Measurements from ENCODE around the gene RBCK1. TPM values are rescaled to one million over a fixed set of nuclear protein-coding genes. Genes with fewer than 3 reads are reported as not detected.
A peak's percentile ranks its signal among the peaks of the same experiment; 100 is the strongest.

RBCK1 gene
- total RNA-seq (10 to 100 TPM; 42.1 to 52.4 (median 45.9) TPM), polyA plus RNA-seq (48.0 TPM)
- long read RNA-seq, donor 1, transcript RBCK1-213 (3 exons, 1,200 nt): minor isoform, 5 of 107 reads
- long read RNA-seq, donor 1, transcript RBCK1-202 (12 exons, 2,774 nt): major isoform, 52 of 107 reads
- long read RNA-seq, donor 1, partial matches to known transcripts: 35 of 107 reads
- long read RNA-seq, donor 1, other reads (novel, unspliced or antisense): 9 of 107 reads
- long read RNA-seq, donor 2, transcript RBCK1-202 (12 exons, 2,774 nt): major isoform, 79 of 105 reads
- long read RNA-seq, donor 2, partial matches to known transcripts: 14 of 105 reads
- long read RNA-seq, donor 2, other reads (novel, unspliced or antisense): 9 of 105 reads
- long read RNA-seq, donor 3, transcript RBCK1-202 (12 exons, 2,774 nt): major isoform, 189 of 297 reads
- long read RNA-seq, donor 3, transcript RBCK1-209 (11 exons, 2,613 nt): minor isoform, 5 of 297 reads
- long read RNA-seq, donor 3, transcript RBCK1-201 (11 exons, 2,511 nt): minor isoform, 7 of 297 reads
- long read RNA-seq, donor 3, partial matches to known transcripts: 48 of 297 reads
- long read RNA-seq, donor 3, other reads (novel, unspliced or antisense): 40 of 297 reads
- long read RNA-seq, donor 4, transcript RBCK1-202 (12 exons, 2,774 nt): major isoform, 62 of 108 reads
- long read RNA-seq, donor 4, partial matches to known transcripts: 22 of 108 reads
- long read RNA-seq, donor 4, other reads (novel, unspliced or antisense): 15 of 108 reads

- H3K9me3 ChIP-seq (ENCODE audit: control insufficient read depth, low read length): no peaks in the 10 kb centered on the region
- peak; percentile 87 to 95 (median 93) for DNase-seq
- no peaks in the 10 kb centered on the region for H3K27me3 ChIP-seq (ENCODE audit: control insufficient read depth, insufficient read depth)
- intact Hi-C loops (cut with DNase I): no loop called here
- peak within 1 kb of the TSS; percentile 87 for H3K27ac ChIP-seq (ENCODE audit: low read length)
- peak; percentile 91 to 94 for ATAC-seq
- H3K4me1 ChIP-seq (ENCODE audit: control insufficient read depth, insufficient read depth, low read length): peaks cover 6% of the 10 kb centered on the region
- H3K4me3 ChIP-seq (ENCODE audit: low read length): peak within 1 kb of the TSS; percentile 89
- under 1% methylated on average over 72 of the region's 87 CpGs for WGBS
Measured at GRCh38 chr20:407953-408842, at the start of gene RBCK1. TSS of gene RBCK1 (plus strand) at chr20:408299. CDS start at chr20:408758, 459 bp downstream.

DNA sequence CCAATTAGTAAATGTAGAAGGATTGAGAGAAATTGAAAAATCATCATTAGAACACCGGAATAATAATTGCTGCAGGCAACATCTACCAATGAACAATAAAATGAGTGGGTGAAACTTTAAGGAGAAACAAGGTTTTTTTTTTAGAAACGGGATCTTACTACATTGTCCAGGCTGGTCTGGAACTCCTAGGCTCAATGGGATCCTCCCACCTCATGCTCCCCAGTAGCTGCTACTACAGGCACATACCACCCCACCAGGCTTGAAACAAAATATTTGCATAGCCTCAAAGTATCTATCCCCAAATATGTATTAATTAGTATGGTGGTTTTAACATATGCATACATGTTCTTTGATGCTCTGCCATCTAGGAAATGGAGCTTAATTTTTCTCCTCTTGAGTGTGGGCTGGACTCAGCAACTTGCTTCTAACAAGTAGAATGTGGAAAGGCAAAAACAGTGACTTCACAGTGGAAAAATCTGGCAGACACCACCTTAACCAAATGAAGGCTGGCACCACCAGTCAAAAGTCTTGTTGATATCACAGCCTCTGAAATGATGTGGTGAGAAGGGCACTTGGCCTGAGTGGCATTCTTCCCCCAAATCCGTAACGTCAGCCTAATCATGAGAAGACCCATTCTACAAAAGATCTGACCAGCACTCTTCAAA lies 49.1 kb upstream of the RBCK1 start:
- no peak for ATAC-seq
- no peaks in the 10 kb centered on the region for H3K27me3 ChIP-seq (ENCODE audit: control insufficient read depth, insufficient read depth)
- H3K4me3 ChIP-seq (ENCODE audit: low read length): no peak overlapping the region
- intact Hi-C loops (cut with DNase I): loop anchor here in 3 of 4 donors (10.0 kb wide), 4 partner anchors 56 to 376 kb away; partner anchors contain the start of gene SRXN1 (in 1 of the 3)
- H3K4me1 ChIP-seq (ENCODE audit: control insufficient read depth, insufficient read depth, low read length): no peaks in the 10 kb centered on the region
- no peak overlapping the region for H3K27ac ChIP-seq (ENCODE audit: low read length)
- no peaks in the 10 kb centered on the region for H3K9me3 ChIP-seq (ENCODE audit: control insufficient read depth, low read length)
- DNase-seq: no peak
- WGBS: 70% methylated on average over 4 of the region's 4 CpGs

DNA sequence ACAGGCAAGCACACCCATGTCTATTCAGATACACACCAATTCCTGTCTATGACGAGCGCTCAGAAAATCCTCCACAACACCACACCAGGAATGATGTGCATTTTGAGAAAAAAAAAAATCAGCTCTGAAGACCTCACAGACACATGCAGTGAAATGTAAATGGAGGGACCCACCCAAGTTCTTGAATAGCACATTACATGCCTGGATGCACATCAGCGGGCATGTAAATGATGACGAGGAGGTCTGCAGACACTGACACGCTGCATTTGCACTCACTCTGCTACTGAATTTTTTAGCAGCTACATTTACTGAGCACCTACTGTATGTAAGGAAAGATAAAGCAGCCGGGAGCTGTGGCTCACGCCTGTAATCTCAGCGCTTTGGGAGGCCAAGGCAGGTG lies 46.5 kb upstream of the RBCK1 start:
- Histone ChIP-seq H3K27ac (ENCODE audit: low read length) (no peak overlapping the region), H3K4me3 (ENCODE audit: low read length) (no peak overlapping the region), H3K4me1 (ENCODE audit: control insufficient read depth, insufficient read depth, low read length) (no peaks in the 10 kb centered on the region), H3K27me3 (ENCODE audit: control insufficient read depth, insufficient read depth) (no peaks in the 10 kb centered on the region), H3K9me3 (ENCODE audit: control insufficient read depth, low read length) (no peaks in the 10 kb centered on the region)
- DNase-seq: no peak
- no peak for ATAC-seq
- intact Hi-C loops (cut with DNase I): no loop called here
- 87% methylated on average over 8 of the region's 8 CpGs for WGBS

DNA sequence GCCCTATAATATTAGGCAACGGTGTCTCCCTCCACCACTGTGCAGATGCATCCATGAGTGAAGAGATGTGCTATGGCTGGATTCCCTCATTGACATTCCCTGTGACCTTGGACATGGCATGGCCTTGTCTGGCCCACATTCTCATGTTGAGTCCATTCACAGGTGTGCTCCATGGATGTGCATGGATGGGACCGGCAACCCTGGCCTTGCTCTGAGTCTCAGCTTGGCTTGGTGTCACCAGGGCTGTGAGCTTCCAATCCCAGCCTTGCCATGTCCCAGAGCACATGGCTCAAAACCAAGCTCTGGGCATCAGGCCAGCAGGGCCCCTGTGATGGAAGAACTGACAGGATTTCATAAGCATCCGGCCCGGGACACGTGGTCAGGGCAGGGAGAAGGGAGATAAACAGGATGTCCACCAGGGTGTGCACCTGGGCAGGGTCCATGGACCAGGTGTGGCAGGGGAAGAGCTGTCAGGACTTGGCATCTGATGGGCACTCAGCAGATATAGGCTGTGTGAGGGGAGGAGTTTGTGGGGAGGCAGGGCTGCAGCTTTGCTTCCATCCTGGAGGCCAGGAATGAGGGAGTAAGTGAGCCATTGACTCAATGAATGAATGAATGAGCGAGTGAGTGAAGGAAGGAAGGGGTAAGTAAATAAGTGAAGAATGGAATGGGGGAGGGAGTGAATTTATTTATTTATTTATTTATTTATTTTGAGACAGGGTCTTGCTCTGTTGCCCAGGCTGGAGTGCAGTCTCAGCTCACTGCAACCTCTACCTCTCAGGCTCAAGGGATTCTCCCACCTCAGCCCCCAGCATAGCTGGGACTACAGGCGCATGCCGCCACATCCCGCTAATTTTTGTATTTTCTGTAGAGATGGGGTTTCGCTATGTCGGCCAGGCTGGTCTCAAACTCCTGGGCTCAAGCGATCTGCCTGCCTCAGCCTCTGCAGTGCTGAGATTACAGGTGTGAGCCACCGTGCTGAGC lies 45.5 kb upstream of the RBCK1 start:
- peak; percentile 87 to 93 (median 93) for DNase-seq
- intact Hi-C loops (cut with DNase I): no loop called here
- no peaks in the 10 kb centered on the region for H3K4me1 ChIP-seq (ENCODE audit: control insufficient read depth, insufficient read depth, low read length)
- no peak overlapping the region for H3K27ac ChIP-seq (ENCODE audit: low read length)
- peak; percentile 82 to 83 for ATAC-seq
- H3K9me3 ChIP-seq (ENCODE audit: control insufficient read depth, low read length): no peaks in the 10 kb centered on the region
- H3K27me3 ChIP-seq (ENCODE audit: control insufficient read depth, insufficient read depth): no peaks in the 10 kb centered on the region
- no peak overlapping the region for H3K4me3 ChIP-seq (ENCODE audit: low read length)
- WGBS: 64% methylated on average over 13 of the region's 13 CpGs

GRCh38 chr20:363319-364078 lies 44.6 kb upstream of the RBCK1 start:
- Histone ChIP-seq H3K4me3 (ENCODE audit: low read length) (no peak overlapping the region), H3K4me1 (ENCODE audit: control insufficient read depth, insufficient read depth, low read length) (no peaks in the 10 kb centered on the region), H3K27me3 (ENCODE audit: control insufficient read depth, insufficient read depth) (no peaks in the 10 kb centered on the region), H3K9me3 (ENCODE audit: control insufficient read depth, low read length) (no peaks in the 10 kb centered on the region), H3K27ac (ENCODE audit: low read length) (no peak overlapping the region)
- peak in 1 of 2 donors; percentile 7 for ATAC-seq
- DNase-seq: no peak
- WGBS: 88% methylated on average over 13 of the region's 13 CpGs
- intact Hi-C loops (cut with DNase I): no loop called here

GRCh38 chr20:364905-365794 lies 42.9 kb upstream of the RBCK1 start:
- no peaks in the 10 kb centered on the region for H3K9me3 ChIP-seq (ENCODE audit: control insufficient read depth, low read length)
- no peaks in the 10 kb centered on the region for H3K4me1 ChIP-seq (ENCODE audit: control insufficient read depth, insufficient read depth, low read length)
- 87% methylated on average over 9 of the region's 9 CpGs for WGBS
- H3K4me3 ChIP-seq (ENCODE audit: low read length): no peak overlapping the region
- DNase-seq: peak in 1 of 3 donors; percentile 4
- H3K27ac ChIP-seq (ENCODE audit: low read length): no peak overlapping the region
- intact Hi-C loops (cut with DNase I): no loop called here
- no peak for ATAC-seq
- H3K27me3 ChIP-seq (ENCODE audit: control insufficient read depth, insufficient read depth): no peaks in the 10 kb centered on the region

- DNase-seq (no peak), ATAC-seq (no peak)
- intact Hi-C loops (cut with DNase I): no loop called here
- Histone ChIP-seq H3K4me1 (ENCODE audit: control insufficient read depth, insufficient read depth, low read length) (no peaks in the 10 kb centered on the region), H3K9me3 (ENCODE audit: control insufficient read depth, low read length) (no peaks in the 10 kb centered on the region), H3K27me3 (ENCODE audit: control insufficient read depth, insufficient read depth) (no peaks in the 10 kb centered on the region), H3K27ac (ENCODE audit: low read length) (no peak overlapping the region), H3K4me3 (ENCODE audit: low read length) (no peak overlapping the region)
- WGBS: 81% methylated on average over 7 of the region's 7 CpGs
Measured at GRCh38 chr20:366041-366718, 41.9 kb upstream of the RBCK1 start.

DNA sequence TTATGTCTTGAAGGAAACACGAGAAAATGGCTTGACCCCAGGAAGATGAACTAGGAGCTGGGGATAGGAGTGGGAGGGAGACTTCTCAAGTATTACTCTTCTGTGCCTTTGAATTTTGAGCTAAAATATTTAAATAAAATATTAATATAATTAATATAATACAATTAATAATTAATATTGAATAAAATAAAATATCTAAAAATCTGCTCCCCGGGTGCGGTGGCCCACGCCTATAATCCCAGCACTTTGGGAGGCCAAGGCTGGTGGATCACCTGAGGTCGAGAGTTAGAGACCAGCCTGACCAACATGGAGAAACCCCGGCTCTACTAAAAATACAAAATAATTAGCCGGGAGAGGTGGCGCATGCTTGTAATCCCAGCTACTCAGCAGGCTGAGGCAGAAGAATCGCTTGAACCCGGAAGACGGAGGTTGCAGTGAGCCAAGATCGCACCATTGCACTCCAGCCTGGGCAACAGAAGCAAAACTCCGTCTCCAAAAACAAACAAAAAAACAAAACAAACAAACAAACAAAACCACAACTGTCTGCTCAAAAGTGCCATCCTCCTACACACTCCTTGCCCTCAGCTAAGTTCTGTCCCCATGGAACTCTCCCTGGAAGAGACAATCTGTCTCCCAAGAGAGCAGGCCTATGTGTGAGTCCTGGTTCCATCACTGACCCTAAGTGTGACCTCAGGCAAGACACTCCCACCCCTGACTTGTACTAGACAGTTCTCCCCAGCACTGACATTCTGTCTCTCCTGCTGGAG lies 41.2 kb upstream of the RBCK1 start:
- no peak overlapping the region for H3K27ac ChIP-seq (ENCODE audit: low read length)
- intact Hi-C loops (cut with DNase I): no loop called here
- no peaks in the 10 kb centered on the region for H3K27me3 ChIP-seq (ENCODE audit: control insufficient read depth, insufficient read depth)
- H3K9me3 ChIP-seq (ENCODE audit: control insufficient read depth, low read length): no peaks in the 10 kb centered on the region
- ATAC-seq (no peak), DNase-seq (no peak)
- no peak overlapping the region for H3K4me3 ChIP-seq (ENCODE audit: low read length)
- peaks cover 3% of the 10 kb centered on the region for H3K4me1 ChIP-seq (ENCODE audit: control insufficient read depth, insufficient read depth, low read length)
- WGBS: 85% methylated on average over 13 of the region's 13 CpGs

Data from right cardiac atrium (tissue), 5 donors.